SK-N-SH treated with all-trans-retinoic acid at 6 μM for 48 hours (cell line): Measurements from ENCODE around the gene VASH1.
A peak's percentile ranks its signal among the peaks of the same experiment; 100 is the strongest.

Experiments
- ATAC-seq: fragments of 200-7000 bp; cut with Tn5 transposase; 3 replicates; pipeline ENCODE4 v1.9.1; 2020; ENCODE audit warnings: mild to moderate bottlenecking, moderate library complexity
- ARNTL ChIP-seq: fragments of 450-650 bp; formaldehyde crosslinking; IDR thresholded peaks from 2 replicates; pipeline ENCODE4 v1.5.0; 2020; ENCODE audit warnings: low read depth, mild to moderate bottlenecking, moderate library complexity, borderline replicate concordance
- BACH2 ChIP-seq: fragments of 250-450 bp; sonication (Bioruptor Pico); IDR thresholded peaks from 2 replicates; pipeline ENCODE4 v1.9.0; 2021; ENCODE audit warnings: mild to moderate bottlenecking, borderline replicate concordance
- CREB5 ChIP-seq: fragments of 250-450 bp; sonication (Bioruptor Pico); IDR thresholded peaks from 2 replicates; pipeline ENCODE4 v1.5.1; 2020; ENCODE audit warnings: low read depth, mild to moderate bottlenecking, moderate library complexity
- CSDC2 ChIP-seq: fragments of 250-450 bp; sonication (Bioruptor Pico); IDR thresholded peaks from 2 replicates; pipeline ENCODE4 v1.5.0; 2020; ENCODE audit warnings: mild to moderate bottlenecking, moderate library complexity
- CSRNP3 ChIP-seq: fragments of 250-450 bp; sonication (Bioruptor Pico); IDR thresholded peaks from 2 replicates; pipeline ENCODE4 v1.5.1; 2021; ENCODE audit warnings: mild to moderate bottlenecking, moderate library complexity
- ESRRG ChIP-seq: fragments of 250-450 bp; sonication (Bioruptor Pico); IDR thresholded peaks from 2 replicates; pipeline ENCODE4 v1.6.1; 2021; ENCODE audit warnings: mild to moderate bottlenecking
- GLIS3 ChIP-seq: fragments of 250-450 bp; sonication (Bioruptor Pico); IDR thresholded peaks from 2 replicates; pipeline ENCODE4 v1.5.0; 2020; ENCODE audit warnings: mild to moderate bottlenecking, moderate library complexity
- OSR1 ChIP-seq: fragments of 250-450 bp; sonication (Bioruptor Pico); IDR thresholded peaks from 2 replicates; pipeline ENCODE4 v1.8.0; 2022; ENCODE audit warnings: moderate library complexity, mild to moderate bottlenecking, inconsistent platforms
- PATZ1 ChIP-seq: fragments of 250-450 bp; sonication (Bioruptor Pico); IDR thresholded peaks from 2 replicates; pipeline ENCODE4 v1.8.0; 2020; ENCODE audit warnings: mild to moderate bottlenecking, moderate library complexity, borderline replicate concordance
- POU6F1 ChIP-seq: fragments of 250-450 bp; sonication (Bioruptor Pico); IDR thresholded peaks from 2 replicates; pipeline ENCODE4 v1.8.0; 2021; ENCODE audit warnings: low read depth, mild to moderate bottlenecking, moderate library complexity, borderline replicate concordance
- PPARA ChIP-seq: fragments of 250-450 bp; sonication (Bioruptor Pico); IDR thresholded peaks from 2 replicates; pipeline ENCODE4 v1.5.0; 2020; ENCODE audit warnings: mild to moderate bottlenecking, borderline replicate concordance
- SNAI2 ChIP-seq: fragments of 250-450 bp; sonication (Bioruptor Pico); IDR thresholded peaks from 2 replicates; pipeline ENCODE4 v1.5.0; 2020; ENCODE audit warnings: mild to moderate bottlenecking, moderate library complexity
- TCF4 ChIP-seq: fragments of 250-450 bp; sonication (Bioruptor Pico); IDR thresholded peaks from 2 replicates; pipeline ENCODE4 v1.8.0; 2021; ENCODE audit warnings: mild to moderate bottlenecking, moderate library complexity, borderline replicate concordance
- TOX ChIP-seq: fragments of 250-450 bp; sonication (Bioruptor Pico); IDR thresholded peaks from 2 replicates; pipeline ENCODE4 v1.8.0; 2021; ENCODE audit warnings: mild to moderate bottlenecking, moderate library complexity, borderline replicate concordance
- TSHZ2 ChIP-seq: fragments of 250-450 bp; sonication (Bioruptor Pico); IDR thresholded peaks from 2 replicates; pipeline ENCODE4 v1.5.0; 2020; ENCODE audit warnings: mild to moderate bottlenecking, moderate library complexity
- ZC3H10 ChIP-seq: fragments of 250-450 bp; sonication (Bioruptor Pico); IDR thresholded peaks from 2 replicates; pipeline ENCODE4 v1.5.1; 2021; ENCODE audit warnings: mild to moderate bottlenecking, moderate library complexity
- ZFP3 ChIP-seq: fragments of 250-450 bp; sonication (Bioruptor Pico); IDR thresholded peaks from 2 replicates; pipeline ENCODE4 v1.5.0; 2020; ENCODE audit warnings: mild to moderate bottlenecking, moderate library complexity
- ZFP30 ChIP-seq: fragments of 450-650 bp; formaldehyde crosslinking; IDR thresholded peaks from 2 replicates; pipeline ENCODE4 v1.5.0; 2022; ENCODE audit warnings: mild to moderate bottlenecking, moderate library complexity
- ZNF565 ChIP-seq: fragments of 450-650 bp; formaldehyde crosslinking; conservative IDR thresholded peaks from 2 replicates; pipeline ENCODE4 v1.5.0; 2020; ENCODE audit warnings: low read depth, mild to moderate bottlenecking, moderate library complexity
- ZNF70 ChIP-seq: fragments of 450-650 bp; formaldehyde crosslinking; IDR thresholded peaks from 2 replicates; pipeline ENCODE4 v1.5.0; 2020; ENCODE audit warnings: mild to moderate bottlenecking, moderate library complexity
- ZNF8 ChIP-seq: fragments of 450-650 bp; formaldehyde crosslinking; IDR thresholded peaks from 2 replicates; pipeline ENCODE4 v1.5.0; 2020; ENCODE audit warnings: mild to moderate bottlenecking, moderate library complexity

The VASH1 gene

GRCh38 chr14:76741074-76741473, 20.2 kb upstream of the VASH1 start:
- ATAC-seq = no peak

GRCh38 chr14:76742185-76742584, 19.1 kb upstream of the VASH1 start:
- no peak for ATAC-seq
- TF ChIP-seq CREB5 (CRISPR knock-in tag) = no peak
- no peak for TF ChIP-seq CSRNP3
- no peak for TF ChIP-seq ZNF70 (CRISPR knock-in tag)
- no peak for TF ChIP-seq ZNF565 (CRISPR knock-in tag)
- no peak for TF ChIP-seq GLIS3 (CRISPR knock-in tag)
- no peak for TF ChIP-seq PATZ1 (CRISPR knock-in tag)
- no peak for TF ChIP-seq TCF4 (CRISPR knock-in tag)
- no peak for TF ChIP-seq ZC3H10 (CRISPR knock-in tag)
- TF ChIP-seq BACH2 (CRISPR knock-in tag) = no peak
- TF ChIP-seq ARNTL = no peak
- no peak for TF ChIP-seq ZNF8
- no peak for TF ChIP-seq SNAI2
- TF ChIP-seq ESRRG (CRISPR knock-in tag) = no peak
- no peak for TF ChIP-seq ZFP3
- no peak for TF ChIP-seq POU6F1
- TF ChIP-seq OSR1 (CRISPR knock-in tag) = no peak
- no peak for TF ChIP-seq PPARA (CRISPR knock-in tag)
- TF ChIP-seq CSDC2 (CRISPR knock-in tag) = no peak
- no peak for TF ChIP-seq ZFP30 (CRISPR knock-in tag)
- TF ChIP-seq TOX (CRISPR knock-in tag) = no peak

More at GRCh38 chr14:76741074-76741473, 20.2 kb upstream of the VASH1 start:
- TF ChIP-seq POU6F1 (no peak), ZFP30 (CRISPR knock-in tag) (peak; percentile 60; the same call in 1 of the 2 replicates)

- ATAC-seq = no peak
- TF ChIP-seq TOX (CRISPR knock-in tag) (no peak), ZC3H10 (CRISPR knock-in tag) (no peak), ZNF565 (CRISPR knock-in tag) (no peak), ZNF70 (CRISPR knock-in tag) (no peak), POU6F1 (no peak), ZFP30 (CRISPR knock-in tag) (no peak), TSHZ2 (CRISPR knock-in tag) (no peak), ESRRG (CRISPR knock-in tag) (no peak), TCF4 (CRISPR knock-in tag) (no peak), SNAI2 (no peak), PPARA (CRISPR knock-in tag) (no peak), ARNTL (no peak), ZFP3 (no peak)
Measured at GRCh38 chr14:76742966-76743365, 18.3 kb upstream of the VASH1 start.
